T-cell (primary cell): ENCODE measurements around the gene ZDHHC17. TPM values are rescaled to one million over a fixed set of nuclear protein-coding genes. Genes with fewer than 3 reads are reported as not detected.

Experiments used
- ATAC-seq, 4 experiments: fragments of 200-7000 bp in 3 of 4; fragments of 150-1000 bp in 1 of 4; cut with Tn5 transposase; replicated peaks in 1 of 4; 1 replicate in 3 of 4; 2 replicates in 1 of 4; pipeline ENCODE4 v1.10.0; 2021; ENCODE audit warnings: moderate library complexity in 3 of 4, mild to moderate bottlenecking in 2 of 4, moderate number of reproducible peaks in 1 of 4
- CTCF ChIA-PET, 2 donors: fragments of 300-600 bp; sonication (Branson Sonifier 250); formaldehyde crosslinking; loops; one replicate each; lab custom pipeline; 2022; ENCODE audit warnings: antibody characterized with exemption in 2 of 2; lab: Charles Lee
- POLR2A ChIA-PET, 2 donors: fragments of 300-600 bp; sonication (Branson Sonifier 250); formaldehyde crosslinking; loops; one replicate each; lab custom pipeline; 2022; ENCODE audit warnings: antibody characterized with exemption in 2 of 2; lab: Charles Lee
- DNase-seq, 35 experiments: peaks; one replicate each; pipeline versions ENCODE4 v3.0.0 to v3.0.0-alpha.2; 2013 to 2023
- H3K27ac ChIP-seq: one replicate; pipeline ENCODE4 v1.5.1; 2013; ENCODE audit warnings: low read length
- H3K27me3 ChIP-seq, 2 experiments: replicated peaks in 1 of 2; 1 replicate in 1 of 2; 2 replicates in 1 of 2; pipeline versions ENCODE4 v1.6.1 to v1.7.0; 2013; ENCODE audit warnings: low read length in 1 of 2, mixed read lengths in 1 of 2; ENCODE audit not compliant: control insufficient read depth in 2 of 2, insufficient read depth in 2 of 2; ENCODE audit errors: extremely low read depth in 1 of 2
- H3K36me3 ChIP-seq, 2 donors: 1 replicate in 1 of 2; 2 replicates in 1 of 2; pipeline versions ENCODE4 v1.6.1 to v1.7.0; 2013; ENCODE audit warnings: low read length in 1 of 2; ENCODE audit not compliant: control insufficient read depth in 2 of 2, insufficient read depth in 1 of 2; ENCODE audit errors: extremely low read depth in 1 of 2
- H3K4me1 ChIP-seq, 2 experiments: 1 replicate in 1 of 2; 2 replicates in 1 of 2; pipeline versions ENCODE4 v1.6.1 to v1.7.0; 2013; ENCODE audit warnings: low read length in 2 of 2, mixed read lengths in 1 of 2; ENCODE audit not compliant: insufficient read depth in 2 of 2, control insufficient read depth in 1 of 2; ENCODE audit errors: extremely low read depth in 1 of 2
- H3K4me3 ChIP-seq, 2 donors: 1 replicate in 1 of 2; 2 replicates in 1 of 2; pipeline versions ENCODE4 v1.5.1 to v1.7.0; 2013; ENCODE audit warnings: mild to moderate bottlenecking in 2 of 2, low read length in 1 of 2, moderate library complexity in 1 of 2; ENCODE audit not compliant: control insufficient read depth in 1 of 2; ENCODE audit errors: extremely low read depth in 1 of 2
- H3K9me3 ChIP-seq: 2 replicates; pipeline ENCODE4 v1.7.0; 2013
- H3K27ac Mint-ChIP-seq, 2 donors: one replicate each; pipeline ENCODE4 v1.8.0; 2020 to 2021; ENCODE audit warnings: mild to moderate bottlenecking in 2 of 2, mixed read lengths in 2 of 2
- H3K27me3 Mint-ChIP-seq, 2 donors: one replicate each; pipeline ENCODE4 v1.8.0; 2021 to 2022; ENCODE audit warnings: mixed read lengths in 2 of 2
- H3K36me3 Mint-ChIP-seq: one replicate; pipeline ENCODE4 v1.8.0; 2021; ENCODE audit warnings: mixed read lengths
- H3K4me1 Mint-ChIP-seq, 3 donors: one replicate each; pipeline ENCODE4 v1.8.0; 2020 to 2022; ENCODE audit warnings: mixed read lengths in 3 of 3, mild to moderate bottlenecking in 1 of 3
- H3K4me3 Mint-ChIP-seq, 3 donors: one replicate each; pipeline ENCODE4 v1.8.0; 2020 to 2022; ENCODE audit warnings: mild to moderate bottlenecking in 3 of 3, mixed read lengths in 3 of 3, moderate library complexity in 3 of 3
- H3K9me3 Mint-ChIP-seq, 3 donors: one replicate each; pipeline ENCODE4 v1.8.0; 2020 to 2022; ENCODE audit warnings: mixed read lengths in 3 of 3
- WGBS: methylation state at CpG from one replicate; pipeline ENCODE4 v1.1.5; 2013; ENCODE audit warnings: missing lambda C conversion rate; ENCODE audit not compliant: insufficient coverage; 5-methylcytosine and 5-hydroxymethylcytosine counted together
- total RNA-seq, 35 experiments: library from RNA in 6 of 35; stranded (reverse) in 6 of 35; fragments of 120-200 nt in 1 of 35; gene quantifications; one replicate each; pipeline versions ENCODE4 v1.2.1 to v1.2.4 and lab custom pipeline; 2013 to 2026

ZDHHC17 gene
- total RNA-seq, 5 donors from 2014 or later (not counting 1 experiment from before 2014, with no cell fraction given): 39.8 to 58.9 (median 42.9) TPM

GRCh38 chr12:76882367-76882766, 118.5 kb downstream of the ZDHHC17 start:
- ChIA-PET CTCF (no interaction called here), POLR2A (no interaction called here)
- peaks cover 20 to 33% of the 10 kb centered on the region in 2 donors for H3K27me3 Mint-ChIP-seq
- H3K4me1 ChIP-seq: peaks cover 9 to 19% of the 10 kb centered on the region in 2 experiments
- H3K4me1 Mint-ChIP-seq: peaks cover 16 to 18% (median 17%) of the 10 kb centered on the region in 3 donors
- DNase-seq (no peak), ATAC-seq (no peak)
- no peak overlapping the region for H3K4me3 ChIP-seq
- H3K27ac Mint-ChIP-seq: no peak overlapping the region
- no peaks in the 10 kb centered on the region for H3K36me3 Mint-ChIP-seq
- H3K9me3 ChIP-seq: no peaks in the 10 kb centered on the region
- H3K9me3 Mint-ChIP-seq: no peaks in the 10 kb centered on the region
- H3K27me3 ChIP-seq: peaks cover 2 to 24% of the 10 kb centered on the region in 2 experiments
- H3K27ac ChIP-seq: no peak overlapping the region
- 20% methylated on average over 1 of the region's 1 CpG for WGBS
- no peak overlapping the region for H3K4me3 Mint-ChIP-seq
- H3K36me3 ChIP-seq: no peaks in the 10 kb centered on the region

GRCh38 chr12:76883151-76883550, 119.2 kb downstream of the ZDHHC17 start:
- H3K36me3 Mint-ChIP-seq: no peaks in the 10 kb centered on the region
- CTCF ChIA-PET: no interaction called here
- WGBS: 71% methylated on average over 3 of the region's 6 CpGs

GRCh38 chr12:76883811-76884210, 119.9 kb downstream of the ZDHHC17 start:
- Mint-ChIP-seq H3K27me3 (peaks cover 13 to 33% of the 10 kb centered on the region in 2 donors), H3K36me3 (no peaks in the 10 kb centered on the region), H3K4me1 (peaks cover 5 to 7% (median 6%) of the 10 kb centered on the region in 3 donors), H3K27ac (no peak overlapping the region), H3K9me3 (no peaks in the 10 kb centered on the region), H3K4me3 (no peak overlapping the region)
- no peak for DNase-seq
- CTCF ChIA-PET: no interaction called here
- Histone ChIP-seq H3K4me1 (peaks cover 0 to 9% of the 10 kb centered on the region in 2 experiments), H3K27ac (no peak overlapping the region), H3K4me3 (no peak overlapping the region), H3K27me3 (peaks cover 0 to 16% of the 10 kb centered on the region in 2 experiments), H3K9me3 (no peaks in the 10 kb centered on the region), H3K36me3 (no peaks in the 10 kb centered on the region)
- no peak for ATAC-seq
- no CpG with 5 or more reads among the region's 2 CpGs for WGBS
- POLR2A ChIA-PET: no interaction called here

More at GRCh38 chr12:76883151-76883550, 119.2 kb downstream of the ZDHHC17 start:
- H3K9me3 ChIP-seq: no peaks in the 10 kb centered on the region
- H3K4me3 Mint-ChIP-seq: no peak overlapping the region
- H3K4me1 ChIP-seq: peaks cover 4 to 15% of the 10 kb centered on the region in 2 experiments
- H3K4me1 Mint-ChIP-seq: peaks cover 10 to 11% (median 11%) of the 10 kb centered on the region in 3 donors
- ATAC-seq (no peak), DNase-seq (no peak)
- no peak overlapping the region for H3K4me3 ChIP-seq
- no peak overlapping the region for H3K27ac Mint-ChIP-seq
- H3K27ac ChIP-seq: no peak overlapping the region
- no peaks in the 10 kb centered on the region for H3K9me3 Mint-ChIP-seq
- POLR2A ChIA-PET: no interaction called here
- H3K27me3 ChIP-seq: peaks cover 0 to 22% of the 10 kb centered on the region in 2 experiments
- no peaks in the 10 kb centered on the region for H3K36me3 ChIP-seq
- peaks cover 17 to 32% of the 10 kb centered on the region in 2 donors for H3K27me3 Mint-ChIP-seq

GRCh38 chr12:76888775-76889174, 124.9 kb downstream of the ZDHHC17 start:
- WGBS: no CpG with 5 or more reads among the region's 1 CpG
- Mint-ChIP-seq H3K27me3 (peaks cover 10 to 23% of the 10 kb centered on the region in 2 donors), H3K27ac (no peak overlapping the region), H3K36me3 (no peaks in the 10 kb centered on the region), H3K4me1 (peaks cover 5 to 15% (median 13%) of the 10 kb centered on the region in 3 donors), H3K4me3 (no peak overlapping the region), H3K9me3 (no peaks in the 10 kb centered on the region)
- ChIA-PET CTCF (no interaction called here), POLR2A (no interaction called here)
- Histone ChIP-seq H3K27ac (no peak overlapping the region), H3K36me3 (no peaks in the 10 kb centered on the region), H3K4me3 (no peak overlapping the region), H3K27me3 (peaks cover 0 to 5% of the 10 kb centered on the region in 2 experiments), H3K9me3 (no peaks in the 10 kb centered on the region), H3K4me1 (peaks cover 3 to 9% of the 10 kb centered on the region in 2 experiments)
- DNase-seq (no peak), ATAC-seq (no peak)

GRCh38 chr12:76890151-76891143, 126.5 kb downstream of the ZDHHC17 start:
- ATAC-seq: peak; percentile 40 to 57 (median 54)
- Mint-ChIP-seq H3K27me3 (peaks cover 6 to 23% of the 10 kb centered on the region in 2 donors), H3K9me3 (peaks cover 0 to 4% (median 0%) of the 10 kb centered on the region in 3 donors), H3K27ac (no peak overlapping the region), H3K36me3 (no peaks in the 10 kb centered on the region), H3K4me1 (peaks cover 5 to 15% (median 13%) of the 10 kb centered on the region in 3 donors), H3K4me3 (no peak overlapping the region)
- POLR2A ChIA-PET: no interaction called here
- H3K4me3 ChIP-seq: no peak overlapping the region
- no peaks in the 10 kb centered on the region for H3K9me3 ChIP-seq
- H3K27ac ChIP-seq: no peak overlapping the region
- H3K27me3 ChIP-seq: peaks cover 0 to 5% of the 10 kb centered on the region in 2 experiments
- H3K4me1 ChIP-seq: peaks cover 3 to 9% of the 10 kb centered on the region in 2 experiments
- WGBS: no CpG with 5 or more reads among the region's 8 CpGs
- H3K36me3 ChIP-seq: no peaks in the 10 kb centered on the region
- peak in 6 of 35 experiments; percentile 0 to 24 (median 14) for DNase-seq
- CTCF ChIA-PET: interaction anchor here in 1 of 2 donors (0.6 kb wide), 1 partner anchor 164 kb away, joined by 3 read pairs; no protein-coding TSS in a partner anchor

- Mint-ChIP-seq H3K4me1 (peaks cover 5 to 15% (median 13%) of the 10 kb centered on the region in 3 donors), H3K36me3 (no peaks in the 10 kb centered on the region), H3K9me3 (peaks cover 0 to 4% (median 0%) of the 10 kb centered on the region in 3 donors), H3K27ac (no peak overlapping the region), H3K27me3 (peaks cover 0 to 20% of the 10 kb centered on the region in 2 donors), H3K4me3 (no peak overlapping the region)
- ChIA-PET POLR2A (no interaction called here), CTCF (no interaction called here)
- WGBS: no CpG with 5 or more reads among the region's 3 CpGs
- Histone ChIP-seq H3K4me3 (no peak overlapping the region), H3K9me3 (no peaks in the 10 kb centered on the region), H3K4me1 (peaks cover 3 to 9% of the 10 kb centered on the region in 2 experiments), H3K27ac (no peak overlapping the region), H3K27me3 (peaks cover 0 to 5% of the 10 kb centered on the region in 2 experiments), H3K36me3 (no peaks in the 10 kb centered on the region)
- DNase-seq (no peak), ATAC-seq (no peak)
Observed at GRCh38 chr12:76891609-76892008, 127.7 kb downstream of the ZDHHC17 start.
